KMS-11 (cell line): ENCODE measurements around the gene REEP1.

Experiments
- H2AFZ ChIP-seq: fragments of 200-600 bp; sonication (generic); 2 replicates; pipeline ENCODE4 v1.6.1; 2016; ENCODE audit warnings: antibody characterized with exemption, mixed run types, low read depth
- H3K27ac ChIP-seq: fragments of 200-600 bp; sonication (generic); 2 replicates; pipeline ENCODE4 v1.6.1; 2016; ENCODE audit warnings: mild to moderate bottlenecking, mixed run types
- H3K27me3 ChIP-seq: fragments of 200-600 bp; sonication (generic); 2 replicates; pipeline ENCODE4 v1.6.1; 2017; ENCODE audit warnings: mild to moderate bottlenecking, low read depth, mixed run types, moderate library complexity; ENCODE audit not compliant: insufficient read depth
- H3K36me3 ChIP-seq: fragments of 200-600 bp; sonication (generic); 2 replicates; pipeline ENCODE4 v1.6.1; 2017; ENCODE audit warnings: mild to moderate bottlenecking, mixed run types; ENCODE audit not compliant: insufficient read depth
- H3K4me1 ChIP-seq: fragments of 200-600 bp; sonication (generic); 2 replicates; pipeline ENCODE4 v1.6.1; 2016; ENCODE audit warnings: mild to moderate bottlenecking, low read depth, mixed run types; ENCODE audit not compliant: poor library complexity, severe bottlenecking
- H3K4me2 ChIP-seq: fragments of 200-600 bp; sonication (generic); 2 replicates; pipeline ENCODE4 v1.7.0; 2016; ENCODE audit warnings: mild to moderate bottlenecking, mixed run types
- H3K4me3 ChIP-seq: fragments of 200-600 bp; sonication (generic); IDR thresholded peaks from 2 replicates; pipeline ENCODE4 v1.6.1; 2017; ENCODE audit warnings: low read depth, low read length, mixed read lengths; ENCODE audit not compliant: insufficient read depth
- H3K79me2 ChIP-seq: fragments of 200-600 bp; sonication (generic); 2 replicates; pipeline ENCODE4 v1.6.1; 2016; ENCODE audit warnings: low read depth, mixed run types; ENCODE audit not compliant: insufficient read depth
- H3K9ac ChIP-seq: fragments of 200-600 bp; sonication (generic); 2 replicates; pipeline ENCODE4 v1.6.1; 2016; ENCODE audit warnings: mild to moderate bottlenecking, mixed run types
- H4K20me1 ChIP-seq: fragments of 200-600 bp; sonication (generic); 2 replicates; pipeline ENCODE4 v1.6.1; 2016; ENCODE audit warnings: mild to moderate bottlenecking, mixed run types; ENCODE audit not compliant: insufficient read depth
- CTCF ChIP-seq: fragments of 200-600 bp; sonication (generic); conservative IDR thresholded peaks from 2 replicates; pipeline ENCODE4 v1.6.1; 2017; ENCODE audit warnings: low read depth, mild to moderate bottlenecking, antibody characterized with exemption, low read length, moderate library complexity, mixed read lengths

The REEP1 gene

GRCh38 chr2:86272111-86272510 lies 65.3 kb downstream of the REEP1 start:
- no peak overlapping the region for H3K4me3 ChIP-seq
- no peak overlapping the region for H3K9ac ChIP-seq

GRCh38 chr2:86271248-86271647 lies 66.2 kb downstream of the REEP1 start:
- no peak overlapping the region for H3K9ac ChIP-seq
- no peak overlapping the region for H3K27ac ChIP-seq
- H3K4me2 ChIP-seq = no peak overlapping the region
- H3K4me3 ChIP-seq = no peak overlapping the region
- H3K4me1 ChIP-seq = no peaks in the 10 kb centered on the region
- no peaks in the 10 kb centered on the region for H4K20me1 ChIP-seq
- no peaks in the 10 kb centered on the region for H3K36me3 ChIP-seq
- no peaks in the 10 kb centered on the region for H3K79me2 ChIP-seq
- H2AFZ ChIP-seq = no peak overlapping the region
- no peaks in the 10 kb centered on the region for H3K27me3 ChIP-seq
- no peak for TF ChIP-seq CTCF

More at GRCh38 chr2:86272111-86272510, 65.3 kb downstream of the REEP1 start:
- Histone ChIP-seq H3K4me2 (no peak overlapping the region), H3K27me3 (no peaks in the 10 kb centered on the region), H2AFZ (no peak overlapping the region), H3K27ac (no peak overlapping the region), H3K4me1 (no peaks in the 10 kb centered on the region), H3K79me2 (no peaks in the 10 kb centered on the region), H4K20me1 (no peaks in the 10 kb centered on the region), H3K36me3 (no peaks in the 10 kb centered on the region)
- TF ChIP-seq CTCF = no peak

- Histone ChIP-seq H2AFZ (no peak overlapping the region), H3K9ac (no peak overlapping the region), H3K27me3 (no peaks in the 10 kb centered on the region), H3K4me2 (no peak overlapping the region), H4K20me1 (no peaks in the 10 kb centered on the region), H3K4me3 (no peak overlapping the region), H3K79me2 (no peaks in the 10 kb centered on the region), H3K4me1 (no peaks in the 10 kb centered on the region), H3K36me3 (no peaks in the 10 kb centered on the region), H3K27ac (no peak overlapping the region)
- TF ChIP-seq CTCF = no peak
Measured at GRCh38 chr2:86263956-86264355, 73.5 kb downstream of the REEP1 start.

- Histone ChIP-seq H4K20me1 (no peaks in the 10 kb centered on the region), H3K9ac (no peak overlapping the region), H2AFZ (no peak overlapping the region), H3K27me3 (no peaks in the 10 kb centered on the region), H3K79me2 (no peaks in the 10 kb centered on the region), H3K4me2 (no peak overlapping the region), H3K27ac (no peak overlapping the region), H3K4me3 (no peak overlapping the region), H3K4me1 (no peaks in the 10 kb centered on the region), H3K36me3 (no peaks in the 10 kb centered on the region)
- TF ChIP-seq CTCF = no peak
Measured at GRCh38 chr2:86260978-86261377, 76.4 kb downstream of the REEP1 start.
